KOPT-K1 (cell line): ENCODE measurements around the gene GRM4.

Experiments
- H3K27ac ChIP-seq: fragments of 200-600 bp; sonication (generic); 2 replicates; pipeline ENCODE4 v1.5.1; 2016; ENCODE audit warnings: antibody characterized with exemption, mild to moderate bottlenecking, low read depth, low read length; ENCODE audit not compliant: poor library complexity, severe bottlenecking
- H3K36me3 ChIP-seq: fragments of 200-600 bp; sonication (generic); 2 replicates; pipeline ENCODE4 v1.5.1; 2017; ENCODE audit warnings: antibody characterized with exemption, mild to moderate bottlenecking, low read length, moderate library complexity; ENCODE audit not compliant: insufficient read depth
- H3K9me3 ChIP-seq: fragments of 200-600 bp; sonication (generic); 2 replicates; pipeline ENCODE4 v1.5.1; 2017; ENCODE audit warnings: antibody characterized with exemption, low read length, mild to moderate bottlenecking; ENCODE audit not compliant: insufficient read depth, poor library complexity, severe bottlenecking

The GRM4 gene

DNA sequence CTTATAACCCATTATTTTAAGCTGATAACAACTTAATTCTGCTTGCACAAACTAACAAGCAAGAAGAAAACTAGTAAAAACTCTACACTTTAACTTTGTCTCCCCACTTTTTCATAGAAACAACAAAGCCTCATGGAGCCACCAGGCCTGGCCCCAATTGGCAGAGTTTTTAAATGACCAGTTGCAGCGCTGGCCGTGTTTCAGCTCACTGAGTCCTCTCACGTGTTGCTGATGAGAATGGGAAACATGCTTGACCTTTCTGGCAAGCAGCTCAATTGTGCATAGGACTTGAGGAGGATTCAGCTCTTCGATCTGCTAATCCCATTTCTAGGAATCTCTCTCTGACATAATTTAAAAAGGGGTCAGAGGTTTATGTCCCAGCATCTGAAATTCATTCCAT is 24.5 kb upstream of the GRM4 start:
- Histone ChIP-seq H3K36me3 (no peaks in the 10 kb centered on the region), H3K9me3 (no peaks in the 10 kb centered on the region), H3K27ac (no peak overlapping the region)

DNA sequence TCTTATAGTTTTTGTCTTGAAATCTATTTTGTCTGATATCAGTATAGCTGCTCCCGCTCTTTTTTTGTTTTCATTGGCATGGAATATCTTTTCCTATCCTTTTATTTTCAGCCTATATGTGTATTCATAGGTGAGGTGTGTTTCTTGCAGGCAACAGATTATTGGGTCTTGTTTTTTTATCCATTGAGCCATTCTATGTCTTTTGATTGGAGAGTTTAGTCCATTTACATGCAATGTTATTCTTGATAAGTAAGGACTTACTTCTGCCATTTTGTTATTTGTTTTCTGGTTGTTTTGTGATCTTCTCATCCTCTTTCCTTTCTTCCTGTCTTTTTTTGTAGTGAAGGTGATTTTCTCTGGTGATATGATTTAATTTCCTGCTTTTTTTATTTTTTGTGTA is 24.0 kb upstream of the GRM4 start:
- Histone ChIP-seq H3K36me3 (no peaks in the 10 kb centered on the region), H3K9me3 (no peaks in the 10 kb centered on the region), H3K27ac (no peak overlapping the region)

DNA sequence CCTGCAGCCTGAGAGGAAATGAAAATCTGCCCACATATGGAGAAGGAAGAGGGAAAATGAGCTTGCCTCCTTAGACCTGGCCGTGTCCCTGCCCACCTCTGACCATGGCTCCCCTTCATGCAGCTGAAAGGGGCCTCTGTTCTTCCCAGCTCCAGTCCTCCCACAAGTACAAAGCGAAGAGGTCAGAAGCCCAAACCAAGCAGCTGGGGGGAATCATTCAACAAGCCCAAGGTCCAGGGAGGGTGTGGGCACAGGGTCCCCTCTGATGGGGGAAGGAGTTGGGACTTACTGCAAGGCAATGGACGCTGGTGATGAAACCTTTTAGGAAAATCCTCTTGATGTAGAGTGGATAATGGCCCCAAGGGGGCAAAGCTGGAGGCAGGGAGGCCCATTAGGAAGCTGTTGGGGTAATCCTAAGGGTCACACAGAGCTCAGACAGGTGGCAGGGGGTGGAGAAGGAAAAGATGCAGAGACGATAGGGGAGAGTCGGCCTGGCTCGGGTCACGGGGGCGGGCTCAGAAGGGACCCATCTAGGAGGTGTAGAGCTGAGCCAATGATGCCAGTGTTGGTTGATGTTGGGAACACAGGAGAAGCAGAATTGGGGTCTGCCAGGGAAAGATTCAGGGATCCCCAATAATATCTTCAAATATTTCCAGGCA is 16.1 kb upstream of the GRM4 start:
- Histone ChIP-seq H3K9me3 (peaks cover 20% of the 10 kb centered on the region), H3K27ac (no peak overlapping the region), H3K36me3 (no peaks in the 10 kb centered on the region)

DNA sequence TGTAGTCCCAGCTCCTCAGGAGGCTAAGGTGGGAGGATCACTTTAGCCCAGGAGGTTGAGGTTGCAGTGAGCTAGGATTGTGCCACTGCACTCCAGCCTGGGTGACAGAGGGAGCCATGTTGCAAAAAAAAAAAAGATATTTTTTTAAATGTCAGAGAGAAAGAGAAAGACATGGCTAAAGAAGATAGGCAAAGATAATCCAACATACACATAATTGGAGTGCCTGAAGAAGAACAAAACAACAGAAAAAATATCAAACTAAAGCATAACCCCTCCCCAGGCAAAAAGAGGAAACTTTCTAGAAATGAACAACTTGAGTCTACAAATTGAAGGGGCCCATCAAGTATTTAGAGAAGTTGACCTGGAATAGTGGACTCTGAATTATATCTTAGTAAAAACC is 14.0 kb upstream of the GRM4 start:
- H3K36me3 ChIP-seq, result no peaks in the 10 kb centered on the region
- H3K9me3 ChIP-seq, result peaks cover 20% of the 10 kb centered on the region
- no peak overlapping the region for H3K27ac ChIP-seq

DNA sequence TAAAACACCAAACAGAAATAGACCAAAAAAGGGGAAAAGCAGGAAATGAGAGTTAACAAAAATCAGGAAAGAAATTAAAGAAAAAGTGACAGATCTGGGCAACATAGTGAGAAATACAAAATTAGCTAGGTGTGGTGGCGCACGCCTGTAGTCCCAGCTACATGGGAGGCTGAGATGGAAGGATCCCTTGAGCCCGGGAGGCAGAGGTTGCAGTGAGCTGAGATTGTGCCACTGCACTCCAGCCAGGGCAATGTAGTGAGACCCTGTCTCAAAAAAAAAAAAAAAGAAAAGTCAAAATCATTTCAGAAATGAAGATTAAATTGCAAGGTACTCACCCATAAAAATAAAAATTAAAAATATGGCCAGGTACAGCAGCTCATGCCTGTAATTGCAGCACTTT is 13.0 kb upstream of the GRM4 start:
- Histone ChIP-seq H3K36me3 (no peaks in the 10 kb centered on the region), H3K9me3 (peaks cover 20% of the 10 kb centered on the region), H3K27ac (no peak overlapping the region)

DNA sequence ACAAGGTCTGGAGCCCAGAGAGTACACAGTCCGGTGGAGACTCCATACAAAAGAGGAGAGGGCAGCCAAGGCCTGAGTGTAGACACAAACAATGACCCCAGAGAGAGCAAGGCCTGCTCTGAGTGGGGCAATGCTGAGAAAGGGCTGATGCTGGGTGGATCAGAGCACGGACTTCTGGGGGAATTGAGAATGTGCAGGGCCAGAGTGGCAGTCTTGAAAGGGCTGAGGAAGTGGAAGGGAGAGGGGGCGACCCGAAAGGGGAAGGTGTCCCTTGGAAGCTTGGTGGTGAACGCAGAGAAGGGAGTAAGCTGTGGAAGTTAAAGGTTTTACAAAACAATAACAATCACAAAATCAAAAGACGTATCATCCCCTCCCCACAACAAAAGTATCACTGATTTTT is 12.0 kb upstream of the GRM4 start:
- Histone ChIP-seq H3K9me3 (peaks cover 20% of the 10 kb centered on the region), H3K27ac (no peak overlapping the region)

DNA sequence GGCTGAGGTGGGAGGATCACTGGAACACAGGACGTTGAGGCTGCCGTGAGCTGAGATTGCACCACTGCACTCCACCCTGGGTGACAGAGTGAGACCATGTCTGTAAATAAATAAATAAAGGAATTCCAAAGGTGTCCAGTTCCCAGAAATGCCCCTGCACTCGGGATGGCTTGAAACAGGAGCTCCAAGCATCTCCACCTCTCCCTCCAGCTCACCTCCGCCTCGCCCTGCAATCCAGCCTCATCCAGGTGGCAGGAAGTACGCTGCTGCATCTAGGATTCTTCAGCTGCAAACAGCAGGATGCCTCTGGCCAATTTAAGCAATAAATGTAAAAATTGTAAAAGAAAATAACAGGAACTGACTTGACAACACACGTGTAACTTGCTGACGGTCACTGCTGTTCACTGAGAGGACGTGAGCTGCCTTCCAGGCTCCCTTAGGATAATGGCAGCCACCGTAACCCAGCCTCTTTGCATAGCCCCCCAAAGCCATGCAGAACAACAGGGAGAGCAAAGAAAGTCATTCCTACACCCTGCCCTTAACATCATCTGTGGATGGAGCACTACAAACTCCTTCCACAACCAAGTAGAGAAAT is 11.4 kb upstream of the GRM4 start:
- Histone ChIP-seq H3K27ac (no peak overlapping the region), H3K36me3 (no peaks in the 10 kb centered on the region), H3K9me3 (peaks cover 20% of the 10 kb centered on the region)

More for the DNA sequence above, 12.0 kb upstream of the GRM4 start:
- no peaks in the 10 kb centered on the region for H3K36me3 ChIP-seq

DNA sequence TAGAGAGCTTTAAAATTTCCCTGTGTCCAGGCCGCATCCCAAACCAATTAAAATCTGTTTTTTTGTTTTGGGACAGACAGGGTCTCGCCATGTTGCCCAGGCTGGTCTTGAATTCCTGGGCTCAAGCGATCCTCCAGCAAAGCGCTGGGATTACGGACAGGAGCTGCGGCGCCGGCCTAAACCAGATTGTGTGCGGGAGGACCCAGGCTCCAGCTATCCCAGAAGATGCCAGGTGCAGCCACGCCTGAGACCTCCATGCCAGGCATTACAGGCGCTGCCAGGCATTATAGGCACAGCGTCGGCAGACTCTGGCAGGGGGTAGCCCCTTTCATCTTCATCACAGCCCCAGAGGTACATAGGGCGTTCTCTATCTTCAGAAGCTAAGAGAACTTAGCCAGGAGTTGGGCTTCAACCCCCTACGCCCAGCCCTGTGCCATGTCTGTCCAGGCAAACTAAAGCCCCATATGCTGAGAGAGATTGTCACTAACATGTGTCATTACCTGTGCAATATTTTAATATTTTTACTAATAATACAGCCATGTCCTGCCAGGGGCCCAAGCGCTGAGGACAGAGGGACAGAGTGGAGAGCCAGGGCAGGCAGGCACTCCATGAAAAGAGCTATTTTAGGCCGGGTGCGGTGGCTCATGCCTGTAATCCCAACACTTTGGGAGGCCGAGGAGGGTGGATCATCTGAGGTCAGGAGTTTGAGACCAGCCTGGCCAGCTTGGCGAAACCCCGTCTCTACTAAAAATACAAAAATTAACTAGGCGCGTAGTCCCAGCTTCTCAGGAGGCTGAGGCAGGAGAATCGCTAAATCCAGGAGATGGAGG is 9.8 kb upstream of the GRM4 start:
- H3K27ac ChIP-seq, result no peak overlapping the region
- no peaks in the 10 kb centered on the region for H3K36me3 ChIP-seq
- peaks cover 20% of the 10 kb centered on the region for H3K9me3 ChIP-seq

DNA sequence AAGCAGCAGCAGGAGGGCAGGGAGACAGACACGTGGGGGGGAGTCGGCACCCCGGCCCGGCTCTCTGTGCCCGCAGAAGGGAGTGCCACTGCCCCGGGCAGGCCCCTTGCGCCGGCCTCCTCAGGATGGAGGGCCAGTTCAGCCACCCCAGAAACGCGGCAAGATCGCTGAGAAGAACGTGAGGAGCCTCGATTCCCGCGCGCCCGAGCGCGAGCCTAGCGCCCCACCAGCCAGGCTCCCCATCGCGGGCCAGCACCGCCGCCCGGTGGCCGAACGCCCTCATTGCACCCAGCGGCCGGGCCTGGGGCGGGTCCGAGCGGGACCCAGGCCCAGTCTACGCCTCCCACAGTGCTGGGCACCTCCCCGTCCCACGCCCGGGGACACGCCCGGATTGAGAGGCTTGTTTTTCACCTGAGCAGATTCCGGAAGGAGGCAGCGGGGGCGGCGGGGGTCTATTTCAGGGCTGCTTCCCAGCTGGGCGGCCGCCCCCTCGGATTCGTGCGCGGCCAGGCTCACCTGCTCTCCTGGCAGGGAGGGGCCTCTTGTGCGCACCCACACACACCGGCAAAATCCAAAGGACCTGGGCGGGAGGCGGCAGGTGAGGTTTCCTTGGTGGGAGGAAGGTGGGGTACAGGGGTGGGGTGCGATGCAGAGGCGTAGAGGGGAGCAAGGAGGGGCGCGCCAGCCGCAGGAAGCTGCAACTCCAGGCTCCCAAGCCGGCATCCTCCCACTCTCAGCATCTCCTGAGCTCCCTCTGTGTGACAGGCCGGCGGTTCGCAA is 9.0 kb upstream of the GRM4 start:
- Histone ChIP-seq H3K36me3 (no peaks in the 10 kb centered on the region), H3K9me3 (peaks cover 11% of the 10 kb centered on the region), H3K27ac (no peak overlapping the region)

DNA sequence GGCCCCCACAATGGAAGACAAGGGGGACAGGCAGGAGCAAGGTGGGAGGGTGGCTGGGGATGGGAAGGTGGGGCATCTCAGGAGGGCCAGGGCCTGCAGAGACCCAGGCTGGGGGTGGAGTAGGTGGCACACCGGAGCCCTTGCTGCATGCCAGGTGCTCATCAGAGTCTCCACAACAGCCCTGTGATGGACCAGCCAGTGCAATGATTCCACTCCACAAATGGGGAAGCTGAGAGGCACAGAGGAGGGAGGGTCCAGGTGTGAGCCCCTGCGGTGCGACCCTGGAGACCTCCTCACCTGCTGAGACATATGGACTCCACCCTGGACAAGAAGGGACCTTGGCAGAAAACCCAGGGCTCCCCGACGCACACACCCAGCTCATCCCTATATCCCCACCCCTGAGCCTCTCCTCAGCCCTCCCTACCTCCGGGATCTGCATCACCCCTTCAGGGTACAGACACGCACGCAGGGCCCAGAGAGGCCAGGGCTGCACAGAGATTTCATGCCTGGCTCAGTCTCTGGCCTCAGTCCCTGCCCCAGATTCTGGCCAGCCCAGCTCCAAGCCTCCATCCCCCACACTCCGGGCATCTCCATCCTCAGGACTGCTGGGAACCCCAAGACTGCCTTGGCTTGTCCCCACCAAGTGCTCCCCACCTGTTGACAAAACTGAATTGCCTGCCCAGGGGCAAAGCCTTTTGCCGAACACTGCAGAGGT is 7.1 kb upstream of the GRM4 start:
- Histone ChIP-seq H3K36me3 (no peaks in the 10 kb centered on the region), H3K9me3 (no peaks in the 10 kb centered on the region), H3K27ac (no peak overlapping the region)

DNA sequence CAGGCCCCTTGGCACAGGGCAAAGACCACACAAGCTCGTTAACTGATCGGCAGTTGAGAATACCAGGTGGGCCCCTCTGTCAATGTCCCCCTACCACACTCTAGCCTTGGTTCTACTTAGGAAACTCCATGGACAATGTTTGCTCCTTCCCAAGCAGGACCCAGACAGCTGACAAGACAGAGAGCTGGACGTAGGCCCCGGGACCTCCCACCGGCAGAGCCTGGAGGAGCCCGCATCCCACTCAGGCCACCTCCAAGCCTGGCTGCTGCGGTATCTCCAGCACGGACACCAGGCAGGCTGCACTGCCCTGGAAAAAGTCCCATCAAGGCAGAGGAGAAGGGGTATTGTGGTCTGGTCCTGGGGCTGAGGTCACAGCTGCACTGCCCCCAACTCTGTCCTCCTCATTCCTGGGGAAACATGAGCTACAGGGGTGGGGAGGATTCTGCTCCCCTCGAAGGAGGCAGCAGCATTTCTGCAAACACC is 6.2 kb upstream of the GRM4 start:
- Histone ChIP-seq H3K27ac (no peak overlapping the region), H3K36me3 (no peaks in the 10 kb centered on the region), H3K9me3 (no peaks in the 10 kb centered on the region)

DNA sequence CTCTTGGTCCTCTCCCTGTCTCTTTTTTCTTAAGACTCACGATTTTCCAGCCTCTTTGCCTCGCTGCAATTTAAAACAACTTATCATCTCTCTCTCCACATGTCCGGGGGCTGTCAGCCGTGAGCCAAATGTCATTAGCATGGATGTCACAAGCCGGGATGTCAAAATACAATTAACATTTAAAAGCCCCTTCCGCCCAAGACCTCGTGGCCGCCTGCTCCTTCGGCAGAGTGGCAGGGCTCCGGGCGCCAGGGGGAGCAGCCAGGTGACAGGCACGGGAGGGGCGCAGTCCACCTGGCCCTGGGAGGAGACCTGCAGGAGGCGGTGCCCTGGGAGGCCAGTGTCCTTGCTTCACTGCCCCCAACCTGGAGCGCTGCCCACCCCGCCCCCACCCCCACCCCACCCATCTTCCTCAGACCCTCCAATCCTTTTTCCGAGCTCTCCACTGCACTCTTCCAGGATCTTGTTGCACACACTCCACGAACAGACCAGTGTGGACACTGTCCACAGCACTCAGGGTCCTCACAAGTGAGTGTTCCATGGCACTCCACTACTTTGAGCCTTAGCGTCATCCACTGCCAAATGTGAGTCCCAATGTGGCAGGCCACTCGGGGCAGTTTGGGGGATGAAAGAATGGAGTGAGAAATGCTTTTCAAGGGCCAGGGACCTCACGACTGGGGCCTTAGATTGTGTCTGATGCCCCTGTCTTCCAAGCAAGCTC is 5.6 kb upstream of the GRM4 start:
- no peaks in the 10 kb centered on the region for H3K9me3 ChIP-seq
- no peak overlapping the region for H3K27ac ChIP-seq
- H3K36me3 ChIP-seq, result no peaks in the 10 kb centered on the region

DNA sequence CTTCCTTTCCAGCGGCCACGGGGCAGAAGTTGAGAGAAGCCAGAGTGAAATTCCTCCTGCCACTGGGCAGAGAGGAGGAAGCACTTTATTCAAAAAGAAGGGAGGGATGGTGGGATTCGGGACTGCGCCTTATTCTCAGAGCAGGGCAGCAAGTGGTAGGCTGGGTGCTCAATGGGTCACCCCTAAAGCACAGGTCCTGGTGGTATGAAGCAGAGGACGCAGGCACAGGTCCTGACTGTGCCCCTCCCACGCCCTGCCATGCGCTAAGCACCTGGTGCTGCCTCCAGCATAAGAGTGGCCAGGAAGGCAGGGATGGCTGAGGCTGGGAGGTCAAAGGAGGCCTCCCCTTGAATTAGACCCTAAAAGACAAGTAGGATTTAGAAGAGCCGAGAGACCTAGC is 4.9 kb upstream of the GRM4 start:
- Histone ChIP-seq H3K9me3 (no peaks in the 10 kb centered on the region), H3K27ac (no peak overlapping the region), H3K36me3 (no peaks in the 10 kb centered on the region)

DNA sequence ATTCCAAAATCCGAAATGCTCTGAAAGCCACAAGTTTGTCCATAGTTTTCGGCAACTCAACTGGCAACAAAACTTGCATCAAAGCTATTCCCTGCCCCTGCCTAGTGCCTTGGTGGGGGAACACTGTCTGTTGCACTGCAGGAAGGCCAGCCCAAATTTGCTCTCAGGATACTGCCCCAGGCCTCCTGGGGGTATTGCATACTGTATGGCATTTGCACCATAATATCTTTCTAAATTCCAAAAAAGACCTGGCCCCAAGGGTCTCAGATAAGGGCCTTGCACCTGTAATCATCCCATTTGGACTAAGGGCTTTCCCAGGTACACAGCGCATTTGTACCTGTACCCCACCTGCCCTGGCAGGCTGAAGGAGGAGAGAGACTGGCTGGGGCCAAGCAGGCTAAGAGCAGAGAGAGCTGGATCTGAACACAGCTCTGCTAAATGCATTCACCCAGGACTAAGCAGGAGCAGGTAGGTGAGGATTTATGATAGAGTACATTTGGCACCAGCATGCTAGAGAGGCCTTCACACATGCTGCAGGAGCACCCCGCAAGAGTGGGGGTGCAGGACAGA is 4.0 kb upstream of the GRM4 start:
- no peaks in the 10 kb centered on the region for H3K36me3 ChIP-seq
- H3K27ac ChIP-seq, result no peak overlapping the region
- H3K9me3 ChIP-seq, result no peaks in the 10 kb centered on the region
